OCI-LY3 (cell line): ENCODE data around the gene KRT27.

Source experiments
- EZH2phosphoT487 ChIP-seq: fragments of 200-600 bp; shearing (Covaris generic); IDR thresholded peaks from 2 replicates; pipeline ENCODE4 v1.6.1; 2018; ENCODE audit warnings: antibody characterized with exemption, mixed run types, low read depth
- TF ChIP-seq, protein P1 (sequence below): fragments of 200-600, 300-600 bp; sonication (generic); IDR thresholded peaks from 2 replicates; pipeline ENCODE4 v1.5.1; 2014; ENCODE audit warnings: antibody characterized with exemption, low read length, low read depth

DNA sequence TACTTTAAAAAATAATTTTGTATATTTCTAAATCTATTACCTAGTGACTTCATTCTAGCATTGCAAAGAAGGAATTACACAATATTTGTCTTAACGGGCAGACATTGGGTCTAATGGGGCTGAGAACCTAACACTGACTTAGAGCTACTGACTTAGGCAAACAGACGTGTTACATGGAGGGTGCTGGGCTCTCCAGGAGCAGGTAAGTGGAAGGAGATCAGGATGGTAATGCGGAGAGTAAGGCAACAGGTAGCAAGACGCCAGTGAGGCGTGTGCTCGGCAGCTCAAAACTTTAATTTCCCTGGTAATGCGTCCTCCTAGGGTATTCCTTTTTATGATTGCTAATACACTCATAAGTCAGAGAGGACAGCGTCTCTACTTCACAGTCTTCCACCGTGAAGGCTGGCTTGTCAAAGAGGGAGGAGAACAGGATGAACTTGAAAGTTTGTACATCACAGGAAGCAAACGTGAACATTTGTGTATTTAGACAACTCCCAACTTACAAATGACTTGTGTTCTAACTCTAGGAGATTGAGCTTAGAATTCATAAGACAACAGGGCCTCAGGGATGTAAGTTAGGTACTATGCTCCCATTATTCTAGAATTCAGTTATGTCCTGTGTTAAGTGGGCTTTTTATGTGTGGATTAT lies 12.8 kb upstream of the KRT27 start:
- TF ChIP-seq, protein P1, sequence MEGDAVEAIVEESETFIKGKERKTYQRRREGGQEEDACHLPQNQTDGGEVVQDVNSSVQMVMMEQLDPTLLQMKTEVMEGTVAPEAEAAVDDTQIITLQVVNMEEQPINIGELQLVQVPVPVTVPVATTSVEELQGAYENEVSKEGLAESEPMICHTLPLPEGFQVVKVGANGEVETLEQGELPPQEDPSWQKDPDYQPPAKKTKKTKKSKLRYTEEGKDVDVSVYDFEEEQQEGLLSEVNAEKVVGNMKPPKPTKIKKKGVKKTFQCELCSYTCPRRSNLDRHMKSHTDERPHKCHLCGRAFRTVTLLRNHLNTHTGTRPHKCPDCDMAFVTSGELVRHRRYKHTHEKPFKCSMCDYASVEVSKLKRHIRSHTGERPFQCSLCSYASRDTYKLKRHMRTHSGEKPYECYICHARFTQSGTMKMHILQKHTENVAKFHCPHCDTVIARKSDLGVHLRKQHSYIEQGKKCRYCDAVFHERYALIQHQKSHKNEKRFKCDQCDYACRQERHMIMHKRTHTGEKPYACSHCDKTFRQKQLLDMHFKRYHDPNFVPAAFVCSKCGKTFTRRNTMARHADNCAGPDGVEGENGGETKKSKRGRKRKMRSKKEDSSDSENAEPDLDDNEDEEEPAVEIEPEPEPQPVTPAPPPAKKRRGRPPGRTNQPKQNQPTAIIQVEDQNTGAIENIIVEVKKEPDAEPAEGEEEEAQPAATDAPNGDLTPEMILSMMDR, result no peak
- TF ChIP-seq EZH2phosphoT487, result no peak
